HCT116 (cell line): ENCODE results near the gene ASCC1. TPM values are rescaled to one million over a fixed set of nuclear protein-coding genes. Genes with fewer than 3 reads are reported as not detected.

ENCODE experiments used
- ATAC-seq: fragments of 200-7000 bp; cut with Tn5 transposase; 2 replicates; pipeline ENCODE4 v1.9.1; 2020; ENCODE audit warnings: mild to moderate bottlenecking, moderate library complexity
- BruUV-seq: library from RNA; stranded (reverse); fragments of 400-500 nt; replicated peaks from 2 replicates; lab custom pipeline; 2021; lab: Mats Ljungman, UMichigan
- CTCF ChIA-PET: fragments of 300-600 bp; sonication (Branson Sonifier 250); formaldehyde crosslinking; loops from one replicate; lab custom pipeline; 2021; ENCODE audit warnings: antibody characterized with exemption; lab: Charles Lee
- POLR2A ChIA-PET: fragments of 300-600, 350-600 bp; sonication (Branson Sonifier 250); formaldehyde crosslinking; loops from one replicate; lab custom pipeline; 2021; ENCODE audit warnings: antibody characterized with exemption; lab: Charles Lee
- RAD21 ChIA-PET, 2 experiments: fragments of 300-600 bp; sonication (Branson Sonifier 250); formaldehyde crosslinking; loops; one replicate each; lab custom pipeline; 2023; ENCODE audit warnings: low total read pairs in 2 of 2; ENCODE audit not compliant: uncharacterized antibody in 2 of 2, unreplicated experiment in 2 of 2, low non-redundant PET in 1 of 2; lab: Charles Lee
- DNase-seq: peaks from one replicate; pipeline ENCODE4 v3.0.0-alpha.2; 2010; ENCODE audit warnings: low read depth, low spot score
- H2AFZ ChIP-seq: fragments of 200-600 bp; shearing (Covaris generic), sonication (generic); 2 replicates; pipeline ENCODE4 v1.6.1; 2017; ENCODE audit warnings: low read depth, mixed run types, mixed read lengths, antibody characterized with exemption, low read length; ENCODE audit not compliant: poor library complexity, severe bottlenecking
- H3K27ac ChIP-seq: 2 replicates; pipeline ENCODE4 v1.5.1; 2012; ENCODE audit warnings: low read depth, low read length
- H3K27me3 ChIP-seq: fragments of 200-600 bp; sonication (generic); 2 replicates; pipeline ENCODE4 v1.6.1; 2016; ENCODE audit warnings: mixed run types, low read length, mixed read lengths; ENCODE audit not compliant: insufficient read depth
- H3K36me3 ChIP-seq, 2 experiments: fragments of 200-500 bp in 1 of 2; fragments of 200-600 bp in 1 of 2; sonication (Bioruptor generic) in 1 of 2; sonication (generic) in 1 of 2; 2 replicates each; pipeline versions ENCODE4 v1.5.1 to v1.6.1; 2014 to 2016; ENCODE audit warnings: low read length in 2 of 2, inconsistent platforms in 1 of 2, mixed read lengths in 1 of 2, mixed run types in 1 of 2; ENCODE audit not compliant: insufficient read depth in 2 of 2, control insufficient read depth in 1 of 2
- H3K4me1 ChIP-seq, 2 experiments: fragments of 200-600 bp in 1 of 2; sonication (generic) in 1 of 2; 2 replicates each; pipeline versions ENCODE4 v1.5.1 to v1.6.1; 2012 to 2017; ENCODE audit warnings: low read length in 2 of 2, inconsistent platforms in 1 of 2, mild to moderate bottlenecking in 1 of 2, mixed read lengths in 1 of 2, mixed run types in 1 of 2, moderate library complexity in 1 of 2; ENCODE audit not compliant: insufficient read depth in 2 of 2, control insufficient read depth in 1 of 2
- H3K4me2 ChIP-seq: fragments of 200-600 bp; sonication (generic); 2 replicates; pipeline ENCODE4 v1.6.1; 2017; ENCODE audit warnings: mixed run types, low read length, mixed read lengths
- H3K4me3 ChIP-seq, 2 experiments: fragments of 200-600 bp in 1 of 2; sonication (generic) in 1 of 2; replicated peaks in 1 of 2; 2 replicates each; pipeline ENCODE4 v1.5.1; 2011 to 2016; ENCODE audit warnings: low read length in 2 of 2, control low read depth in 1 of 2, low read depth in 1 of 2, mild to moderate bottlenecking in 1 of 2, mixed read lengths in 1 of 2, mixed run types in 1 of 2
- H3K79me2 ChIP-seq: fragments of 200-600 bp; sonication (generic); 2 replicates; pipeline ENCODE4 v1.6.1; 2017; ENCODE audit warnings: mild to moderate bottlenecking, mixed run types, low read length, moderate library complexity, mixed read lengths; ENCODE audit not compliant: insufficient read depth
- H3K9ac ChIP-seq: fragments of 200-600 bp; sonication (generic); 2 replicates; pipeline ENCODE4 v1.6.1; 2016; ENCODE audit warnings: low read length, mixed read lengths
- H3K9me2 ChIP-seq: fragments of 200-600 bp; sonication (generic), shearing (Covaris generic); 2 replicates; pipeline ENCODE4 v1.6.1; 2017; ENCODE audit warnings: mixed run types, mild to moderate bottlenecking, moderate library complexity; ENCODE audit not compliant: insufficient read depth
- H3K9me3 ChIP-seq, 2 experiments: fragments of 200-500 bp in 1 of 2; fragments of 200-600 bp in 1 of 2; sonication (Bioruptor generic) in 1 of 2; sonication (generic) in 1 of 2; 2 replicates each; pipeline ENCODE4 v1.6.1; 2014 to 2017; ENCODE audit warnings: low read length in 2 of 2, mixed read lengths in 2 of 2, inconsistent platforms in 1 of 2, low read depth in 1 of 2, mild to moderate bottlenecking in 1 of 2, mixed run types in 1 of 2, moderate library complexity in 1 of 2; ENCODE audit not compliant: control insufficient read depth in 1 of 2, insufficient read depth in 1 of 2
- H4K20me1 ChIP-seq: fragments of 200-600 bp; sonication (generic), shearing (Covaris generic); 2 replicates; pipeline ENCODE4 v1.6.1; 2017; ENCODE audit warnings: mixed run types, mild to moderate bottlenecking, moderate library complexity; ENCODE audit not compliant: insufficient read depth
- CEBPB ChIP-seq: IDR thresholded peaks from 2 replicates; pipeline ENCODE4 v1.6.1; 2012; ENCODE audit warnings: low read depth
- EGR1 ChIP-seq: IDR thresholded peaks from 2 replicates; pipeline ENCODE4 v1.6.1; 2012; ENCODE audit warnings: low read depth
- ELF1 ChIP-seq: IDR thresholded peaks from 2 replicates; pipeline ENCODE4 v1.6.1; 2012; ENCODE audit warnings: low read depth, borderline replicate concordance
- EZH2 ChIP-seq: fragments of 200-600 bp; sonication (generic); IDR thresholded peaks from 2 replicates; pipeline ENCODE4 v1.6.1; 2017; ENCODE audit warnings: antibody characterized with exemption, mixed run types
- FOSL1 ChIP-seq: IDR thresholded peaks from 2 replicates; pipeline ENCODE4 v1.6.1; 2012; ENCODE audit warnings: low read depth
- MAX ChIP-seq: IDR thresholded peaks from 2 replicates; pipeline ENCODE4 v1.6.1; 2012
- POLR2A ChIP-seq: IDR thresholded peaks from 2 replicates; pipeline ENCODE4 v1.7.0; 2011; ENCODE audit warnings: borderline replicate concordance; ENCODE audit not compliant: insufficient read depth, insufficient read length; ENCODE audit errors: extremely low read depth
- POLR2AphosphoS5 ChIP-seq: IDR thresholded peaks from 2 replicates; pipeline ENCODE4 v1.6.1; 2011; ENCODE audit warnings: mild to moderate bottlenecking, low read depth, low read length, moderate library complexity
- RAD21 ChIP-seq: IDR thresholded peaks from 2 replicates; pipeline ENCODE4 v1.6.1; 2012; ENCODE audit warnings: low read depth, mild to moderate bottlenecking
- SIN3A ChIP-seq: IDR thresholded peaks from 2 replicates; pipeline ENCODE4 v1.6.1; 2012; ENCODE audit warnings: low read depth
- SP1 ChIP-seq: IDR thresholded peaks from 2 replicates; pipeline ENCODE4 v1.6.1; 2012; ENCODE audit warnings: low read depth
- SRF ChIP-seq: IDR thresholded peaks from 2 replicates; pipeline ENCODE4 v1.6.1; 2012; ENCODE audit warnings: low read depth
- YY1 ChIP-seq: IDR thresholded peaks from 2 replicates; pipeline ENCODE4 v1.6.1; 2011; ENCODE audit warnings: low read length, low read depth, moderate library complexity, mild to moderate bottlenecking; ENCODE audit not compliant: insufficient replicate concordance; ENCODE audit errors: extremely low read depth
- ZNF274 ChIP-seq: fragments of 200-500 bp; sonication (Bioruptor generic); IDR thresholded peaks from 2 replicates; pipeline ENCODE4 v1.6.1; 2014; ENCODE audit warnings: mild to moderate bottlenecking, low read depth, low read length, inconsistent platforms
- intact Hi-C: fragments of 100-400 bp; cut with micrococcal nuclease; formaldehyde crosslinking; loops from 2 replicates; pipeline ENCODE4 v1.10.0; 2022
- total RNA-seq: library from RNA; stranded (reverse); gene quantifications from one replicate; pipeline ENCODE4 v1.2.1, GENCODE V29; 2021; ENCODE audit not compliant: unreplicated experiment
- TF ChIP-seq, protein P1 (sequence below): IDR thresholded peaks from 2 replicates; pipeline ENCODE4 v1.6.1; 2012
- TF ChIP-seq, protein P2 (sequence below): IDR thresholded peaks from 2 replicates; pipeline ENCODE4 v1.6.1; 2012; ENCODE audit warnings: low read depth
- TF ChIP-seq, protein P3 (sequence below): IDR thresholded peaks from 2 replicates; pipeline ENCODE4 v1.6.1; 2011; ENCODE audit warnings: mild to moderate bottlenecking, low read length, moderate library complexity; ENCODE audit not compliant: insufficient replicate concordance; ENCODE audit errors: extremely low read depth
- TF ChIP-seq, protein P4 (sequence below), 3 experiments: fragments of 200-600 bp in 1 of 3; sonication (generic) in 1 of 3; IDR thresholded peaks in 2 of 3; conservative IDR thresholded peaks in 1 of 3; 2 replicates each; pipeline ENCODE4 v1.5.1; 2012 to 2017; ENCODE audit warnings: low read depth in 2 of 3, low read length in 2 of 3, antibody characterized with exemption in 1 of 3, borderline replicate concordance in 1 of 3, control low read depth in 1 of 3, mild to moderate bottlenecking in 1 of 3, mixed read lengths in 1 of 3, mixed run types in 1 of 3, moderate library complexity in 1 of 3; ENCODE audit not compliant: insufficient read depth in 1 of 3

Gene ASCC1
- total RNA-seq, 1 experiment from 2014 or later, result 34.5 TPM

GRCh38 chr10:72062832-72063702 lies 153.0 kb downstream of the ASCC1 start:
- intact Hi-C loops, result no loop called here
- Histone ChIP-seq H3K9ac (no peak overlapping the region), H3K9me3 (no peaks in the 10 kb centered on the region), H3K79me2 (no peaks in the 10 kb centered on the region), H3K4me2 (peak overlapping the region; percentile 32), H3K4me3 (no peak overlapping the region), H3K27me3 (no peaks in the 10 kb centered on the region), H3K36me3 (no peaks in the 10 kb centered on the region), H3K9me2 (no peaks in the 10 kb centered on the region), H3K4me1 (peaks cover 4 to 10% of the 10 kb centered on the region in 2 experiments; a peak in 2 of 4 replicates), H3K27ac (no peak overlapping the region), H2AFZ (no peak overlapping the region), H4K20me1 (no peaks in the 10 kb centered on the region)
- CTCF ChIA-PET, result interaction anchor here (3.0 kb wide), 1 partner anchor 14 kb away, joined by 16 read pairs; no protein-coding TSS in a partner anchor
- POLR2A ChIA-PET, result no interaction called here
- ATAC-seq (no peak), DNase-seq (no peak)
- BruUV-seq, result no TSS peak
- RAD21 ChIA-PET, result no interaction called here
- TF ChIP-seq EGR1 (no peak), MAX (no peak), ZNF274 (no peak), POLR2AphosphoS5 (no peak), EZH2 (no peak), RAD21 (no peak), ELF1 (no peak), CEBPB (no peak), SRF (no peak), SIN3A (no peak), POLR2A (no peak), FOSL1 (no peak), SP1 (no peak), YY1 (no peak)
- TF ChIP-seq, protein P1, sequence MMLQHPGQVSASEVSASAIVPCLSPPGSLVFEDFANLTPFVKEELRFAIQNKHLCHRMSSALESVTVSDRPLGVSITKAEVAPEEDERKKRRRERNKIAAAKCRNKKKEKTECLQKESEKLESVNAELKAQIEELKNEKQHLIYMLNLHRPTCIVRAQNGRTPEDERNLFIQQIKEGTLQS, result no peak
- TF ChIP-seq, protein P2, sequence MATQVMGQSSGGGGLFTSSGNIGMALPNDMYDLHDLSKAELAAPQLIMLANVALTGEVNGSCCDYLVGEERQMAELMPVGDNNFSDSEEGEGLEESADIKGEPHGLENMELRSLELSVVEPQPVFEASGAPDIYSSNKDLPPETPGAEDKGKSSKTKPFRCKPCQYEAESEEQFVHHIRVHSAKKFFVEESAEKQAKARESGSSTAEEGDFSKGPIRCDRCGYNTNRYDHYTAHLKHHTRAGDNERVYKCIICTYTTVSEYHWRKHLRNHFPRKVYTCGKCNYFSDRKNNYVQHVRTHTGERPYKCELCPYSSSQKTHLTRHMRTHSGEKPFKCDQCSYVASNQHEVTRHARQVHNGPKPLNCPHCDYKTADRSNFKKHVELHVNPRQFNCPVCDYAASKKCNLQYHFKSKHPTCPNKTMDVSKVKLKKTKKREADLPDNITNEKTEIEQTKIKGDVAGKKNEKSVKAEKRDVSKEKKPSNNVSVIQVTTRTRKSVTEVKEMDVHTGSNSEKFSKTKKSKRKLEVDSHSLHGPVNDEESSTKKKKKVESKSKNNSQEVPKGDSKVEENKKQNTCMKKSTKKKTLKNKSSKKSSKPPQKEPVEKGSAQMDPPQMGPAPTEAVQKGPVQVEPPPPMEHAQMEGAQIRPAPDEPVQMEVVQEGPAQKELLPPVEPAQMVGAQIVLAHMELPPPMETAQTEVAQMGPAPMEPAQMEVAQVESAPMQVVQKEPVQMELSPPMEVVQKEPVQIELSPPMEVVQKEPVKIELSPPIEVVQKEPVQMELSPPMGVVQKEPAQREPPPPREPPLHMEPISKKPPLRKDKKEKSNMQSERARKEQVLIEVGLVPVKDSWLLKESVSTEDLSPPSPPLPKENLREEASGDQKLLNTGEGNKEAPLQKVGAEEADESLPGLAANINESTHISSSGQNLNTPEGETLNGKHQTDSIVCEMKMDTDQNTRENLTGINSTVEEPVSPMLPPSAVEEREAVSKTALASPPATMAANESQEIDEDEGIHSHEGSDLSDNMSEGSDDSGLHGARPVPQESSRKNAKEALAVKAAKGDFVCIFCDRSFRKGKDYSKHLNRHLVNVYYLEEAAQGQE, result no peak
- TF ChIP-seq, protein P3, sequence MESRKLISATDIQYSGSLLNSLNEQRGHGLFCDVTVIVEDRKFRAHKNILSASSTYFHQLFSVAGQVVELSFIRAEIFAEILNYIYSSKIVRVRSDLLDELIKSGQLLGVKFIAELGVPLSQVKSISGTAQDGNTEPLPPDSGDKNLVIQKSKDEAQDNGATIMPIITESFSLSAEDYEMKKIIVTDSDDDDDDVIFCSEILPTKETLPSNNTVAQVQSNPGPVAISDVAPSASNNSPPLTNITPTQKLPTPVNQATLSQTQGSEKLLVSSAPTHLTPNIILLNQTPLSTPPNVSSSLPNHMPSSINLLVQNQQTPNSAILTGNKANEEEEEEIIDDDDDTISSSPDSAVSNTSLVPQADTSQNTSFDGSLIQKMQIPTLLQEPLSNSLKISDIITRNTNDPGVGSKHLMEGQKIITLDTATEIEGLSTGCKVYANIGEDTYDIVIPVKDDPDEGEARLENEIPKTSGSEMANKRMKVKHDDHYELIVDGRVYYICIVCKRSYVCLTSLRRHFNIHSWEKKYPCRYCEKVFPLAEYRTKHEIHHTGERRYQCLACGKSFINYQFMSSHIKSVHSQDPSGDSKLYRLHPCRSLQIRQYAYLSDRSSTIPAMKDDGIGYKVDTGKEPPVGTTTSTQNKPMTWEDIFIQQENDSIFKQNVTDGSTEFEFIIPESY, result no peak
- TF ChIP-seq, protein P4, sequence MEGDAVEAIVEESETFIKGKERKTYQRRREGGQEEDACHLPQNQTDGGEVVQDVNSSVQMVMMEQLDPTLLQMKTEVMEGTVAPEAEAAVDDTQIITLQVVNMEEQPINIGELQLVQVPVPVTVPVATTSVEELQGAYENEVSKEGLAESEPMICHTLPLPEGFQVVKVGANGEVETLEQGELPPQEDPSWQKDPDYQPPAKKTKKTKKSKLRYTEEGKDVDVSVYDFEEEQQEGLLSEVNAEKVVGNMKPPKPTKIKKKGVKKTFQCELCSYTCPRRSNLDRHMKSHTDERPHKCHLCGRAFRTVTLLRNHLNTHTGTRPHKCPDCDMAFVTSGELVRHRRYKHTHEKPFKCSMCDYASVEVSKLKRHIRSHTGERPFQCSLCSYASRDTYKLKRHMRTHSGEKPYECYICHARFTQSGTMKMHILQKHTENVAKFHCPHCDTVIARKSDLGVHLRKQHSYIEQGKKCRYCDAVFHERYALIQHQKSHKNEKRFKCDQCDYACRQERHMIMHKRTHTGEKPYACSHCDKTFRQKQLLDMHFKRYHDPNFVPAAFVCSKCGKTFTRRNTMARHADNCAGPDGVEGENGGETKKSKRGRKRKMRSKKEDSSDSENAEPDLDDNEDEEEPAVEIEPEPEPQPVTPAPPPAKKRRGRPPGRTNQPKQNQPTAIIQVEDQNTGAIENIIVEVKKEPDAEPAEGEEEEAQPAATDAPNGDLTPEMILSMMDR (IDR thresholded peaks at IDR 0.05 in 2 of 3, conservative IDR thresholded peaks at IDR 0.05 in 1 of 3; ENCODE audit: borderline replicate concordance in 1 of 3, insufficient read depth in 1 of 3, low read depth in 2 of 3, low read length in 2 of 3), result no peak
